ENCODE data around the gene TRAPPC1. TPM values are rescaled to one million over a fixed set of nuclear protein-coding genes. Genes with fewer than 3 reads are reported as not detected.

TRAPPC1 gene
- polyA plus RNA-seq, 1 of the 3 experiments (the other 2 are of a cell fraction), result 555 TPM

DNA sequence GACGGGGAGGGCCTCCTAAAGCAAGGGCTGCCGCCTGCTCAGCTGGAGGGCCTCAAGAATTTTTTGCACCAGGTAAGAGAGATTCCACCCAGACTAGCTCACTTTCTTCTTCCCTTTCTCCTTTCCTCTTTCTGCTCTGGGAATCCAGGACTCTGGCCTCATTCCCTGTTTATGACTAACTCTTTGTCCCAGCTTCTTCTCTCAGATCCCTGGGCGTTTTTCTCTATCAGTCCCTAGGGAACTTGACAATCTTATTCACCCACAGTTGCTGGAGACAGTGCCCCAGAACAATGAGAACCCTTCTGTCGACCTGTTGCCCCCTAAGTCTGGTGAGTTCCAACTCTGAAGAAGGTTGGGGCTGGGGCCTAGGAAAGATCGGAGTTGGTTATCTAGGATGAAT, 15.9 kb upstream of the TRAPPC1 start:
- no peak for DNase-seq
- POLR2A ChIA-PET, result no interaction called here
- Histone ChIP-seq H3K4me1 (ENCODE audit: control insufficient read depth in 1 of 2, insufficient read depth in 2 of 2, low read depth in 1 of 2, low read length in 1 of 2) (no peaks in the 10 kb centered on the region), H3K36me3 (replicated peaks in 1 of 2; ENCODE audit: control insufficient read depth in 1 of 2, insufficient read depth in 2 of 2, low read length in 1 of 2) (peaks cover 25 to 62% of the 10 kb centered on the region in 2 experiments), H3K4me2 (no peak overlapping the region), H3K4me3 (ENCODE audit: low read depth in 2 of 2, low read length in 1 of 2) (no peak overlapping the region), H4K20me1 (ENCODE audit: insufficient read depth) (no peaks in the 10 kb centered on the region), H3K9me3 (no peaks in the 10 kb centered on the region), H3K9ac (no peak overlapping the region), H2AFZ (ENCODE audit: low read depth) (no peak overlapping the region), H3K79me2 (ENCODE audit: insufficient read depth) (no peaks in the 10 kb centered on the region), H3K9me2 (no peaks in the 10 kb centered on the region), H3K27me3 (ENCODE audit: insufficient read depth) (no peaks in the 10 kb centered on the region), H3F3A (replicated peaks; ENCODE audit: insufficient read depth) (no peaks in the 10 kb centered on the region), H3K27ac (ENCODE audit: low read depth in 2 of 2, low read length in 1 of 2) (no peak overlapping the region)
- CTCF ChIA-PET, result interaction anchor here (0.8 to 2.0 kb wide), 5 partner anchors 15 to 185 kb away, joined by 3 to 5 read pairs (median 4); partner anchors contain the start of genes CNTROB and TRAPPC1
- TF ChIP-seq, protein P1, sequence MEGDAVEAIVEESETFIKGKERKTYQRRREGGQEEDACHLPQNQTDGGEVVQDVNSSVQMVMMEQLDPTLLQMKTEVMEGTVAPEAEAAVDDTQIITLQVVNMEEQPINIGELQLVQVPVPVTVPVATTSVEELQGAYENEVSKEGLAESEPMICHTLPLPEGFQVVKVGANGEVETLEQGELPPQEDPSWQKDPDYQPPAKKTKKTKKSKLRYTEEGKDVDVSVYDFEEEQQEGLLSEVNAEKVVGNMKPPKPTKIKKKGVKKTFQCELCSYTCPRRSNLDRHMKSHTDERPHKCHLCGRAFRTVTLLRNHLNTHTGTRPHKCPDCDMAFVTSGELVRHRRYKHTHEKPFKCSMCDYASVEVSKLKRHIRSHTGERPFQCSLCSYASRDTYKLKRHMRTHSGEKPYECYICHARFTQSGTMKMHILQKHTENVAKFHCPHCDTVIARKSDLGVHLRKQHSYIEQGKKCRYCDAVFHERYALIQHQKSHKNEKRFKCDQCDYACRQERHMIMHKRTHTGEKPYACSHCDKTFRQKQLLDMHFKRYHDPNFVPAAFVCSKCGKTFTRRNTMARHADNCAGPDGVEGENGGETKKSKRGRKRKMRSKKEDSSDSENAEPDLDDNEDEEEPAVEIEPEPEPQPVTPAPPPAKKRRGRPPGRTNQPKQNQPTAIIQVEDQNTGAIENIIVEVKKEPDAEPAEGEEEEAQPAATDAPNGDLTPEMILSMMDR (IDR thresholded peaks at IDR 0.05), result no peak
- TF ChIP-seq SIN3A (IDR thresholded peaks at IDR 0.05; ENCODE audit: borderline replicate concordance, low read depth, low read length) (no peak), TEAD4 (IDR thresholded peaks at IDR 0.05; ENCODE audit: borderline replicate concordance, insufficient read depth) (no peak), RCOR1 (IDR thresholded peaks at IDR 0.05; ENCODE audit: low read length) (no peak), RAD21 (IDR thresholded peaks at IDR 0.05; ENCODE audit: low read length) (no peak), CHD2 (IDR thresholded peaks at IDR 0.05; ENCODE audit: low read length, partially characterized antibody) (no peak), NFIC (IDR thresholded peaks at IDR 0.05; ENCODE audit: borderline replicate concordance) (no peak)
- TF ChIP-seq, protein P2, sequence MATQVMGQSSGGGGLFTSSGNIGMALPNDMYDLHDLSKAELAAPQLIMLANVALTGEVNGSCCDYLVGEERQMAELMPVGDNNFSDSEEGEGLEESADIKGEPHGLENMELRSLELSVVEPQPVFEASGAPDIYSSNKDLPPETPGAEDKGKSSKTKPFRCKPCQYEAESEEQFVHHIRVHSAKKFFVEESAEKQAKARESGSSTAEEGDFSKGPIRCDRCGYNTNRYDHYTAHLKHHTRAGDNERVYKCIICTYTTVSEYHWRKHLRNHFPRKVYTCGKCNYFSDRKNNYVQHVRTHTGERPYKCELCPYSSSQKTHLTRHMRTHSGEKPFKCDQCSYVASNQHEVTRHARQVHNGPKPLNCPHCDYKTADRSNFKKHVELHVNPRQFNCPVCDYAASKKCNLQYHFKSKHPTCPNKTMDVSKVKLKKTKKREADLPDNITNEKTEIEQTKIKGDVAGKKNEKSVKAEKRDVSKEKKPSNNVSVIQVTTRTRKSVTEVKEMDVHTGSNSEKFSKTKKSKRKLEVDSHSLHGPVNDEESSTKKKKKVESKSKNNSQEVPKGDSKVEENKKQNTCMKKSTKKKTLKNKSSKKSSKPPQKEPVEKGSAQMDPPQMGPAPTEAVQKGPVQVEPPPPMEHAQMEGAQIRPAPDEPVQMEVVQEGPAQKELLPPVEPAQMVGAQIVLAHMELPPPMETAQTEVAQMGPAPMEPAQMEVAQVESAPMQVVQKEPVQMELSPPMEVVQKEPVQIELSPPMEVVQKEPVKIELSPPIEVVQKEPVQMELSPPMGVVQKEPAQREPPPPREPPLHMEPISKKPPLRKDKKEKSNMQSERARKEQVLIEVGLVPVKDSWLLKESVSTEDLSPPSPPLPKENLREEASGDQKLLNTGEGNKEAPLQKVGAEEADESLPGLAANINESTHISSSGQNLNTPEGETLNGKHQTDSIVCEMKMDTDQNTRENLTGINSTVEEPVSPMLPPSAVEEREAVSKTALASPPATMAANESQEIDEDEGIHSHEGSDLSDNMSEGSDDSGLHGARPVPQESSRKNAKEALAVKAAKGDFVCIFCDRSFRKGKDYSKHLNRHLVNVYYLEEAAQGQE (IDR thresholded peaks at IDR 0.05; ENCODE audit: low read depth, low read length), result no peak
- WGBS (ENCODE audit: low lambda C conversion rate), result 84% methylated on average over 5 of the region's 5 CpGs

DNA sequence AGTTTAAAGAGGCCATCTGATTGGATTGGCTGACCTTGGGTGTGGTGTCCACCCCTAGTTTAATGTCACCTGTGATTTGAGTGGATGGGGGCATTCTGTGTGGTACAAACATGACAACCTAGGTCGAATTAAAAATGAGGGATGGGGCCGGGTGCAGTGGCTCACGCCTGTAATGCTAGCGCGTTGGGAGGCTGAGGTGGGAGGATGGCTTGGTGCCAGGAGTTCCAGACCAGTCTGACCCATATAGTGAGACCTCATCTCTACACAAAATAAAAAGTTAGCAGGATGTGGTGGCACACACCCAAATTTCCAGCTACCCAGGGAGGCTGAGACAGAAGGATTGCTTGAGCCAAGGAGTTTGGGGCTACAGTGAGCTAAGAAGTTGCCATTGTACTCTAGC, 14.7 kb upstream of the TRAPPC1 start:
- Histone ChIP-seq H3K4me3 (ENCODE audit: low read depth in 2 of 2, low read length in 1 of 2) (no peak overlapping the region), H3F3A (replicated peaks; ENCODE audit: insufficient read depth) (no peaks in the 10 kb centered on the region), H4K20me1 (ENCODE audit: insufficient read depth) (no peaks in the 10 kb centered on the region), H3K79me2 (ENCODE audit: insufficient read depth) (no peaks in the 10 kb centered on the region), H3K36me3 (replicated peaks in 1 of 2; ENCODE audit: control insufficient read depth in 1 of 2, insufficient read depth in 2 of 2, low read length in 1 of 2) (peaks cover 25 to 62% of the 10 kb centered on the region in 2 experiments), H2AFZ (ENCODE audit: low read depth) (no peak overlapping the region), H3K9me2 (no peaks in the 10 kb centered on the region), H3K27me3 (ENCODE audit: insufficient read depth) (no peaks in the 10 kb centered on the region), H3K9me3 (no peaks in the 10 kb centered on the region), H3K4me1 (ENCODE audit: control insufficient read depth in 1 of 2, insufficient read depth in 2 of 2, low read depth in 1 of 2, low read length in 1 of 2) (no peaks in the 10 kb centered on the region), H3K4me2 (no peak overlapping the region), H3K9ac (no peak overlapping the region), H3K27ac (ENCODE audit: low read depth in 2 of 2, low read length in 1 of 2) (no peak overlapping the region)
- CTCF ChIA-PET, result interaction anchor here (1.2 to 2.0 kb wide), 2 partner anchors 14 to 43 kb away, joined by 5 read pairs; partner anchors contain the start of genes CNTROB and TRAPPC1
- POLR2A ChIA-PET, result no interaction called here
- TF ChIP-seq GATA2 (CRISPR knock-in tag; IDR thresholded peaks at IDR 0.05), result no peak
- TF ChIP-seq TCF12 (IDR thresholded peaks at IDR 0.05), result no peak
- TF ChIP-seq EZH2phosphoT487 (IDR thresholded peaks at IDR 0.05; ENCODE audit: borderline replicate concordance, low read depth), result no peak
- 84% methylated on average over 5 of the region's 5 CpGs for WGBS (ENCODE audit: low lambda C conversion rate)
- DNase-seq, result no peak
